Kidney epithelial cell (primary cell): ENCODE measurements around the gene LDHAL6B. TPM values are rescaled to one million over a fixed set of nuclear protein-coding genes. Genes with fewer than 3 reads are reported as not detected.

Source experiments
- DNase-seq: peaks from one replicate; pipeline ENCODE4 v3.0.0-alpha.2; 2010; ENCODE audit warnings: low read depth
- H3K27me3 ChIP-seq: 2 replicates; pipeline ENCODE4 v1.6.0; 2011; ENCODE audit warnings: low read length; ENCODE audit not compliant: control insufficient read depth, insufficient read depth
- H3K36me3 ChIP-seq: 2 replicates; pipeline ENCODE4 v1.5.1; 2011; ENCODE audit warnings: low read length; ENCODE audit not compliant: control insufficient read depth, insufficient read depth
- H3K4me3 ChIP-seq: 2 replicates; pipeline ENCODE4 v1.5.1; 2011; ENCODE audit warnings: low read depth, mild to moderate bottlenecking, control low read depth, low read length
- total RNA-seq: library from RNA; depleted of rRNA; stranded (reverse); fragments of >200 nt; gene quantifications from 2 replicates; pipeline ENCODE4 v1.2.3, GENCODE V29; 2015
- TF ChIP-seq, protein P1 (sequence below): IDR thresholded peaks from 2 replicates; pipeline ENCODE4 v1.5.1; 2011; ENCODE audit warnings: mild to moderate bottlenecking, moderate library complexity, low read length, control low read depth, inconsistent platforms; ENCODE audit not compliant: insufficient read depth, poor library complexity, severe bottlenecking

The LDHAL6B gene
- total RNA-seq, 1 donor from 2014 or later = not detected

DNA sequence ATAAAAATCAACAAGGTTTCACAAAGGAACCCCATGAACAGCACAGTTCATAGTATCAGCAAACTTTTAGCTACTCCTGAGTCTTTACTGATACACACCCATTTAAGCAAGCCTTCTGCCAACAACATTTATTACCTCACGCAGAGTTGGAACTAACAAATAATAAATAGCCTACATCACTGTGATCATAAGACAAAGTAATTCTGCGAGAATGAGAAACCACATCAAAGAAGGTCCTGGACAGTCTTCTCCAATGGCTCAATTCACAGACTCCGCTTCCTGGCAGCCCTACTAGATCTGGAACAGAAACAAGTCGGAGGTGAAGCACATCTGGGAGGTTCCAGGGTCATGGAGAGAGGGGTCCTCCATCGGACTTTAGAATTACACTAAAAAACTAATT, 37.0 kb downstream of the LDHAL6B start:
- Histone ChIP-seq H3K36me3 (no peaks in the 10 kb centered on the region), H3K4me3 (no peak overlapping the region), H3K27me3 (no peaks in the 10 kb centered on the region)
- TF ChIP-seq, protein P1, sequence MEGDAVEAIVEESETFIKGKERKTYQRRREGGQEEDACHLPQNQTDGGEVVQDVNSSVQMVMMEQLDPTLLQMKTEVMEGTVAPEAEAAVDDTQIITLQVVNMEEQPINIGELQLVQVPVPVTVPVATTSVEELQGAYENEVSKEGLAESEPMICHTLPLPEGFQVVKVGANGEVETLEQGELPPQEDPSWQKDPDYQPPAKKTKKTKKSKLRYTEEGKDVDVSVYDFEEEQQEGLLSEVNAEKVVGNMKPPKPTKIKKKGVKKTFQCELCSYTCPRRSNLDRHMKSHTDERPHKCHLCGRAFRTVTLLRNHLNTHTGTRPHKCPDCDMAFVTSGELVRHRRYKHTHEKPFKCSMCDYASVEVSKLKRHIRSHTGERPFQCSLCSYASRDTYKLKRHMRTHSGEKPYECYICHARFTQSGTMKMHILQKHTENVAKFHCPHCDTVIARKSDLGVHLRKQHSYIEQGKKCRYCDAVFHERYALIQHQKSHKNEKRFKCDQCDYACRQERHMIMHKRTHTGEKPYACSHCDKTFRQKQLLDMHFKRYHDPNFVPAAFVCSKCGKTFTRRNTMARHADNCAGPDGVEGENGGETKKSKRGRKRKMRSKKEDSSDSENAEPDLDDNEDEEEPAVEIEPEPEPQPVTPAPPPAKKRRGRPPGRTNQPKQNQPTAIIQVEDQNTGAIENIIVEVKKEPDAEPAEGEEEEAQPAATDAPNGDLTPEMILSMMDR = no peak
- DNase-seq = no peak

DNA sequence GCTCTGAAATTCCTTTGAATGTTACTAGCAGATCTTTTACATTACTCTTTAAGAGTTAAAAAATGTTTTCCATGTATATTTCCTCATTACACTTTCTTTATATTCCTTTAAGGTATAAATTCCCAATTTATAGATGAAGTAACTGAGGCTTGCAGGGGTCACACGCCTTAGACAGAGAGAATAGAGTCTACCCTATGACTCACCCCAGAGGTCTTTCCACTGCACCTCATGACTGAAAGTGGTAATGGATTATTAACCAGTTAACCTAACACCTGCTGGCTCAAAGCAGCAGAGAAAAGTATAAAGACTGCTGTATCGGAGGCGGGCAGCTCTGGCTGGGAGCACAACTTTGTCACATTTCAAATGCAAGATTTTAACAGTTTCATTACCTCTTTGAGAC, 37.7 kb downstream of the LDHAL6B start:
- Histone ChIP-seq H3K4me3 (no peak overlapping the region), H3K27me3 (no peaks in the 10 kb centered on the region), H3K36me3 (no peaks in the 10 kb centered on the region)
- DNase-seq = peak; percentile 72
- TF ChIP-seq, protein P1 = no peak

DNA sequence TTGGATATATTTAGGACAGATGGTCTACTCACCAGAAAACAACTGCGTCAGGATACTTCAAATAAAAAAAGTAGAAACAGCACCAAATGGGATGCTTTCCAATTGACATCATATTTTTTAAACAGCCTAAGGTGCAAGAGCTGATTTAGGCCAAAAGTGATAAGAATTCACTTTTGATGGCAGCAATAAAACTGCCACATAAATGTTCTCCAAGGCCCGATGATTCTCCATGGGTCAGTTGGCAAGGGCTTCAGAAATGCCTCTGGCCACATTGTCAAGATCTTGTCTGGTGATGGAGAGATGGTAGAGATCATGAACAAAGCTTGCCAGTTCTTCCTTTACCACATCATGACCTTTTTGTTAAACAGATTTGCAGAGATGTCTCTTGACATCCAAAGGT, 38.9 kb downstream of the LDHAL6B start:
- Histone ChIP-seq H3K4me3 (no peak overlapping the region), H3K27me3 (no peaks in the 10 kb centered on the region), H3K36me3 (no peaks in the 10 kb centered on the region)
- TF ChIP-seq, protein P1 = no peak
- DNase-seq = no peak

DNA sequence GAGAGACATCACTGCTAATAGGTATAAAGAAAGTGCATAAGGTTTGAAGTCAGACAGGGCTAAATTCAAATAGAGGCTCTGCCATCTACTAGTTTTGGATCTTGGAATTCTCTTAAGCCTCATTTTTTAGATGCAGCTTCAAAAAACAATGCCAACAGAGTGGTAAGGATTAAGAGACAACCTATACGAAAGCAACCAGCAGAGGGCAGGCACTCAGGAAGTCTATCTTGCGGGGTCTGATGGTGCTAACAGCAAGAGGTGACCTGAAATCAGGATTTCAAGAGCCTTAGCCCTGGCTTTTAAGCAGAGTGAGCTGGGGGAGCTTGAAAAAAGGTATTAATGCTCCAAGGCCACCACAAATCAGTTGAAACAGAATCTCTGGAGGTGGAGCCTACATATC, 40.7 kb downstream of the LDHAL6B start:
- no peak overlapping the region for H3K4me3 ChIP-seq
- no peaks in the 10 kb centered on the region for H3K36me3 ChIP-seq
- TF ChIP-seq, protein P1 = peak; percentile 67
- peak; percentile 41 for DNase-seq
- no peaks in the 10 kb centered on the region for H3K27me3 ChIP-seq

DNA sequence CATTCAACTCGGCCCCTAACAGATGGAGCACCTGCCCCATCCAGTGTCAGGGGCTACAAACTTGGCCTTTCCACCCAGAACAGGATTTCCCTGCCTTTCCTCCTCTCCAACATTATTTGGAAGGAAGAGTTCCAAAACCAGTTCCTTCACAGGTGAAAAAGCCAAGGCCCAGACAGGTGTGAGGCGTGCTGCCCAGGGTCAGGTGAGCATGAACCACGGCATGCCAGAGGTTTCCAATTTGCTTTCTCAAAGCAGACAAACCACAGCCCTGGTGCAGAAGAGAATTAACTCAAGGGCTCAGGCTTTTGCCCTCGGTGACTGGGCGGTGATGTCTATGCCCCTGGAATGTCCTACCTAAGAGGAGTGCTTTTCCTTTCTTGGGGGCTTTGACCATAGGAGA, 43.2 kb downstream of the LDHAL6B start:
- TF ChIP-seq, protein P1 = no peak
- no peak for DNase-seq
- Histone ChIP-seq H3K36me3 (peaks cover 1% of the 10 kb centered on the region), H3K27me3 (no peaks in the 10 kb centered on the region), H3K4me3 (no peak overlapping the region)

DNA sequence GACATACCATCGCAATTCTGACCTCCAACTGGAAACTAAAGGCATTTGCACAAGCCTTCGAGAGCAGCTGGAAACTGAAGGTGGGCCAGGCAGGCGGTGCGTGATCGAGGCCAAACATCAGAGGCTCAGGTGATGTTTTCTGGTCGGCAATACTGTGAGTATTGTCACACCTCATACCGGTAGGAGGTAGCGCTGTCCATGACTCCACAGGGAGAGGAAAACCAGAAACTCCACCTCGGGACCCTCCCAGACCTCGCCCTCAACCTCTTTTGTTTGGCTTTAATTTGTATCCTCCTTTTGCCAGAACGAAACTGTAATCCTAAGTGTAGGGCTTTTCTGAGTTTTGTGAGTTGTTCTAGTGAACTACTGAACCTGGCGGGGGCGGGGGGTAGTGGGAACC, 43.6 kb downstream of the LDHAL6B start:
- H3K4me3 ChIP-seq = no peak overlapping the region
- TF ChIP-seq, protein P1 = no peak

More for the DNA sequence above, 43.6 kb downstream of the LDHAL6B start:
- Histone ChIP-seq H3K27me3 (no peaks in the 10 kb centered on the region), H3K36me3 (peaks cover 1% of the 10 kb centered on the region)
- no peak for DNase-seq
